Peyer's patch (tissue), 4 donors: Measurements from ENCODE around the gene ASCC3. TPM values are rescaled to one million over a fixed set of nuclear protein-coding genes. Genes with fewer than 3 reads are reported as not detected.
"Not testable (repeated sequence)": the region's sequence is repeated elsewhere in the genome, so short reads cannot be mapped to it uniquely, and the experiment has no call there.

Source experiments
- DNase-seq, 3 donors: peaks; one replicate each; pipeline ENCODE4 v3.0.0-alpha.2; 2017 to 2019
- H3K27ac ChIP-seq, 4 donors: fragments of 200-600 bp; sonication (generic); one replicate each; pipeline ENCODE4 v1.5.1; 2016 to 2019
- H3K27me3 ChIP-seq, 2 donors: fragments of 200-600 bp; sonication (generic); one replicate each; pipeline ENCODE4 v1.5.1; 2019
- H3K36me3 ChIP-seq, 3 donors: fragments of 200-600 bp; sonication (generic); one replicate each; pipeline ENCODE4 v1.5.1; 2016 to 2019
- H3K4me1 ChIP-seq, 4 donors: fragments of 200-600 bp; sonication (generic); one replicate each; pipeline ENCODE4 v1.5.1; 2016 to 2019
- H3K4me3 ChIP-seq, 4 donors: fragments of 200-600 bp; sonication (generic); 1 replicate in 3 of 4; 2 replicates in 1 of 4; pipeline ENCODE4 v1.5.1; 2016 to 2019; ENCODE audit warnings: mild to moderate bottlenecking in 1 of 4
- H3K9me3 ChIP-seq, 4 donors: fragments of 200-600 bp; sonication (generic); one replicate each; pipeline ENCODE4 v1.5.1; 2016 to 2019; ENCODE audit warnings: mild to moderate bottlenecking in 1 of 4
- POLR2A ChIP-seq, 2 donors: fragments of 450-650 bp; IDR thresholded peaks; one replicate each; pipeline ENCODE4 v1.5.1; 2017; ENCODE audit warnings: antibody characterized with exemption in 2 of 2, mild to moderate bottlenecking in 2 of 2, moderate library complexity in 2 of 2
- total RNA-seq, 4 donors: library from RNA; depleted of rRNA; stranded (reverse); fragments of >200 nt; gene quantifications; one replicate each; pipeline ENCODE4 v1.1.0, GENCODE V29; 2016
- TF ChIP-seq, protein P1 (sequence below), 6 experiments: fragments of 450-650 bp in 4 of 6; fragments of 200-600 bp in 2 of 6; sonication (generic) in 1 of 6; IDR thresholded peaks; one replicate each; pipeline ENCODE4 v1.5.1; 2017 to 2019; ENCODE audit warnings: antibody characterized with exemption in 6 of 6, mild to moderate bottlenecking in 3 of 6, moderate library complexity in 1 of 6

The ASCC3 gene
- total RNA-seq, 4 donors from 2014 or later = 21.1 to 69.3 (median 40.6) TPM

DNA sequence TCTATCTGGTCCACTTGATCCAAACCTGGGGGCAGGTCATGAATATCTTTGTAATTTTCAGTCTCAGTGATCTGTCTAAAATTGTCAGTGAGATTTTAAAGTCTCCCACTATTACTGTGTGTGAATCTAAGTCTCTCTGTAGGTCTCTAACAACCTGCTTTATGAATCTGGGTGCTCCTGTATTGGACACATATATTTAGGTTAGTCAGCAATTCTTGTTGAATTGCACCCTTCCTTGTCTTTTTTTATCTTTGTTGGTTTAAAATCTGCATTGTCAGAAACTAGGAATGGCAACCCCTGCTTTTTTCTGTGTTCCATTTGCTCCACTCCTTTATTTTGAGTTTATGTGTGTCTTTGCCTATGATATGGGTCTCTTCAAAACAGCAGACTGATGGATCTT is 140.7 kb downstream of the ASCC3 start:
- H3K4me1 ChIP-seq = peaks cover 0 to 3% (median 0%) of the 10 kb centered on the region in 4 donors
- TF ChIP-seq, protein P1, sequence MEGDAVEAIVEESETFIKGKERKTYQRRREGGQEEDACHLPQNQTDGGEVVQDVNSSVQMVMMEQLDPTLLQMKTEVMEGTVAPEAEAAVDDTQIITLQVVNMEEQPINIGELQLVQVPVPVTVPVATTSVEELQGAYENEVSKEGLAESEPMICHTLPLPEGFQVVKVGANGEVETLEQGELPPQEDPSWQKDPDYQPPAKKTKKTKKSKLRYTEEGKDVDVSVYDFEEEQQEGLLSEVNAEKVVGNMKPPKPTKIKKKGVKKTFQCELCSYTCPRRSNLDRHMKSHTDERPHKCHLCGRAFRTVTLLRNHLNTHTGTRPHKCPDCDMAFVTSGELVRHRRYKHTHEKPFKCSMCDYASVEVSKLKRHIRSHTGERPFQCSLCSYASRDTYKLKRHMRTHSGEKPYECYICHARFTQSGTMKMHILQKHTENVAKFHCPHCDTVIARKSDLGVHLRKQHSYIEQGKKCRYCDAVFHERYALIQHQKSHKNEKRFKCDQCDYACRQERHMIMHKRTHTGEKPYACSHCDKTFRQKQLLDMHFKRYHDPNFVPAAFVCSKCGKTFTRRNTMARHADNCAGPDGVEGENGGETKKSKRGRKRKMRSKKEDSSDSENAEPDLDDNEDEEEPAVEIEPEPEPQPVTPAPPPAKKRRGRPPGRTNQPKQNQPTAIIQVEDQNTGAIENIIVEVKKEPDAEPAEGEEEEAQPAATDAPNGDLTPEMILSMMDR (IDR thresholded peaks at IDR 0.05) = no peak
- no peak for TF ChIP-seq POLR2A (IDR thresholded peaks at IDR 0.05)
- no peak overlapping the region for H3K4me3 ChIP-seq
- H3K36me3 ChIP-seq = peaks cover 0 to 10% (median 0%) of the 10 kb centered on the region in 3 donors
- DNase-seq = no peak
- H3K9me3 ChIP-seq = no peaks in the 10 kb centered on the region
- H3K27ac ChIP-seq = no peak overlapping the region
- H3K27me3 ChIP-seq = no peaks in the 10 kb centered on the region

- not testable (repeated sequence) for H3K27ac ChIP-seq, DNase-seq, H3K4me3 ChIP-seq, H3K9me3 ChIP-seq, H3K36me3 ChIP-seq, H3K27me3 ChIP-seq, H3K4me1 ChIP-seq
Measured at GRCh38 chr6:100737720-100738119, 143.4 kb downstream of the ASCC3 start.

DNA sequence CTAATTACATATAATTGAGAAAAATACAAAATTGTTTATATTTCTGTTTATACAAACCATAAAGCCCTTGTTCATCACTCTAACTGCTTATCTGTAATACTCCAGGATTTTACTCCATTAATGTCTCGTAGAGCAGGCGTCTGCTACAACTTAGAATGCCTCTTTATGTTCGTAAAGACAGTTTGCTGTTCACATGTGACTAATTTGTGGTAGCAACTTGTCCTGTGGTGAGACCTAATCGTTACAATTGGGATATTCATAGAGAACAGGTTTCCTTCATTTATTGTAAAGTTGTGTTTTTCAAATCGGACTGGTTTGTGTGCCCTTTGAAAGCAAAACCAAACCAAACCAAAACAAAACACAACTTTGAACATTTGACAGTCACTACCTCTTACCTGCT is 149.7 kb downstream of the ASCC3 start:
- H3K4me1 ChIP-seq = no peaks in the 10 kb centered on the region
- no peak for DNase-seq
- no peaks in the 10 kb centered on the region for H3K27me3 ChIP-seq
- no peaks in the 10 kb centered on the region for H3K9me3 ChIP-seq
- TF ChIP-seq, protein P1 (IDR thresholded peaks at IDR 0.05) = no peak
- no peak for TF ChIP-seq POLR2A (IDR thresholded peaks at IDR 0.05)
- H3K4me3 ChIP-seq = no peak overlapping the region
- H3K36me3 ChIP-seq = no peaks in the 10 kb centered on the region
- H3K27ac ChIP-seq = no peak overlapping the region

- no peaks in the 10 kb centered on the region for H3K4me1 ChIP-seq
- TF ChIP-seq, protein P1 (IDR thresholded peaks at IDR 0.05) = no peak
- no peak for TF ChIP-seq POLR2A (IDR thresholded peaks at IDR 0.05)
- DNase-seq = no peak
- no peak overlapping the region for H3K4me3 ChIP-seq
- H3K36me3 ChIP-seq = no peaks in the 10 kb centered on the region
- H3K27me3 ChIP-seq = no peaks in the 10 kb centered on the region
- no peak overlapping the region for H3K27ac ChIP-seq
- no peaks in the 10 kb centered on the region for H3K9me3 ChIP-seq
Measured at GRCh38 chr6:100730001-100730980, 150.8 kb downstream of the ASCC3 start.

DNA sequence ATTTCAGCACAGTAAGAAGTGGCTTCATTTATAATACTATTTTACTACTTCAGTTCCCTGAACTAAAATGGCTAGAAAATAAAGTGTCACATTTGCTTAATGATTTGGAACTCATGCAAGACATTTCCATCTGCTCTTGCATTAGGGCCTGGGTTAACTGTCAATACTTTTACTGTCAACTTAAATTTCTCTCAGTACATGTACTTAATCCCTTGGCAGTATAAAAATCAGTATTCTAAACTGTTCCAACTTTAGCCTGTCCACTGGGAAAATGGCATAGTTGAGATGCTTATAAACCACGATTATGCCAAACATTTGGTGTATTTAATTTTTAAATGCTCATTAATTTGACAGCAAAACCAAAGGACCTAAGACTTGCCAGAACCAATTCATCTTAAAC is 154.5 kb downstream of the ASCC3 start:
- no peak for DNase-seq
- Histone ChIP-seq H3K27me3 (no peaks in the 10 kb centered on the region), H3K4me1 (no peaks in the 10 kb centered on the region), H3K36me3 (peaks cover 0 to 10% (median 0%) of the 10 kb centered on the region in 3 donors), H3K27ac (no peak overlapping the region), H3K4me3 (no peak overlapping the region), H3K9me3 (no peaks in the 10 kb centered on the region)
- TF ChIP-seq, protein P1 (IDR thresholded peaks at IDR 0.05) = no peak
- TF ChIP-seq POLR2A (IDR thresholded peaks at IDR 0.05) = no peak

DNA sequence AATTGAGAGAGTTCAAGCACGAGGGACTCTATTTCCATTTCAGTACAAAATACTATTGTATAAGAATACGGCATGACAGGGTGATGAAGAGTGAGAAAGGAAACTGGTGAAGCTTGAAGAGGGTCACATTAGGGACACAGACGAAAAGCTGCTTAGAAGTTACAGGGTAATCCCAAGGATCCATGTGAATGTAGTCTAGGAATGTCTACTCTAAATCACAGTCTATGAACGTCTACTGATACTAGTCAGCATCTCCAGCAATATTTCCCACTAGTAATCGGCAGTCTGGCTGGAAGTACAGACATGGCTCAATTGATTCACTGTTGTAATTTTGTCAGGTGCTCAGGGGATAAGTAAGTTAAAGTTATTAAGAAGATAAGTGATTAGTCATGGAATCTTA is 156.4 kb downstream of the ASCC3 start:
- DNase-seq = no peak
- Histone ChIP-seq H3K9me3 (no peaks in the 10 kb centered on the region), H3K4me1 (no peaks in the 10 kb centered on the region), H3K36me3 (peaks cover 0 to 10% (median 0%) of the 10 kb centered on the region in 3 donors), H3K4me3 (no peak overlapping the region), H3K27ac (no peak overlapping the region), H3K27me3 (no peaks in the 10 kb centered on the region)
- TF ChIP-seq, protein P1 (IDR thresholded peaks at IDR 0.05) = no peak
- TF ChIP-seq POLR2A (IDR thresholded peaks at IDR 0.05) = no peak
